Measurements from ENCODE around the gene RPL22.

DNA sequence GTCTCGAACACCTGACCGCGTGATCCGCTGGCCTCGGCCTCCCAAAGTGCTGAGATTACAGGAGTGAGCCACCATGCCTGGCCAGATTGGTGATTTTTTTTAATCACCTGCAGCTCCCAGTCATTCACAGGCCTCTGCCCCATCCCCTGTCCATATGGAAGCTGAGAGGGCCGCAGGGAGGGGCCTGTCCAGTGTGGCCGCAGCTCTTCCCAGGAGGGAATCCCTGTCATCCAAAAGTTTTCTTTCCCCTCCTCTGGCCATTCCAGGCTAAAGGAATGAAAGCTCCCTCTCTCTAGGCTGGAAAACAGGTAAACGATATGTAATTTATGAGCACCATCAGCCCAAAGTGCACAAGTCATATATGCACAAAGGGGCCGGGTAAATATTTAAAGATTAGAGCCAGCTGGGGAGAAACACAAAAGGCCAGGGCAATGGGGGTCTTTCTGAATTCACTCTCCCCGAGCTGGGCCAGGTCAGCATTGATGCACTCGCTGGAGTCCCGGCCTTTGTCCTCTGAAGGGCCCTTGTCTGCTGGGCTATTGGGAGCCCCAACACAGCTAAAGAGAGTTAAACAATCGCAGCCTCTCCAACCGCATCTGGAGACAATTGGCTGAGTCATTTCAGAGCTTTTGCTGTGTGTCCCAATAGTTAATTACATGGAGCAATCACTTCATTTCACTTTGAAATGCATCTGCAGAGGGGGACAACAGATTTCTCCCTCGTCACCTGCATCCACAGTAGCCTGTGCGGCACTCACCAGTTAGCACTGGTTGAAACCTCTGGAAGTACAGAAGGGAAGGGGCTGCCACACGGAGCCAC, 40.8 kb upstream of the RPL22 start:
- TF ChIP-seq, protein P1, sequence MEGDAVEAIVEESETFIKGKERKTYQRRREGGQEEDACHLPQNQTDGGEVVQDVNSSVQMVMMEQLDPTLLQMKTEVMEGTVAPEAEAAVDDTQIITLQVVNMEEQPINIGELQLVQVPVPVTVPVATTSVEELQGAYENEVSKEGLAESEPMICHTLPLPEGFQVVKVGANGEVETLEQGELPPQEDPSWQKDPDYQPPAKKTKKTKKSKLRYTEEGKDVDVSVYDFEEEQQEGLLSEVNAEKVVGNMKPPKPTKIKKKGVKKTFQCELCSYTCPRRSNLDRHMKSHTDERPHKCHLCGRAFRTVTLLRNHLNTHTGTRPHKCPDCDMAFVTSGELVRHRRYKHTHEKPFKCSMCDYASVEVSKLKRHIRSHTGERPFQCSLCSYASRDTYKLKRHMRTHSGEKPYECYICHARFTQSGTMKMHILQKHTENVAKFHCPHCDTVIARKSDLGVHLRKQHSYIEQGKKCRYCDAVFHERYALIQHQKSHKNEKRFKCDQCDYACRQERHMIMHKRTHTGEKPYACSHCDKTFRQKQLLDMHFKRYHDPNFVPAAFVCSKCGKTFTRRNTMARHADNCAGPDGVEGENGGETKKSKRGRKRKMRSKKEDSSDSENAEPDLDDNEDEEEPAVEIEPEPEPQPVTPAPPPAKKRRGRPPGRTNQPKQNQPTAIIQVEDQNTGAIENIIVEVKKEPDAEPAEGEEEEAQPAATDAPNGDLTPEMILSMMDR (IDR thresholded peaks at IDR 0.05; ENCODE audit: low read depth, low read length), result no peak
- TF ChIP-seq EZH2phosphoT487 (IDR thresholded peaks at IDR 0.05; ENCODE audit: low read depth), result no peak

Data from OCI-LY3 (cell line).